Activated CD4-positive, alpha-beta T cell treated with anti-CD3 and anti-CD28 coated beads for 4 hours (primary cell): Measurements from ENCODE around the gene ARSJ.
A peak's percentile ranks its signal among the peaks of the same experiment; 100 is the strongest.

Experiments
- DNase-seq, 2 donors: peaks; one replicate each; pipeline ENCODE4 v3.0.0-alpha.2; 2020

The ARSJ gene

DNA sequence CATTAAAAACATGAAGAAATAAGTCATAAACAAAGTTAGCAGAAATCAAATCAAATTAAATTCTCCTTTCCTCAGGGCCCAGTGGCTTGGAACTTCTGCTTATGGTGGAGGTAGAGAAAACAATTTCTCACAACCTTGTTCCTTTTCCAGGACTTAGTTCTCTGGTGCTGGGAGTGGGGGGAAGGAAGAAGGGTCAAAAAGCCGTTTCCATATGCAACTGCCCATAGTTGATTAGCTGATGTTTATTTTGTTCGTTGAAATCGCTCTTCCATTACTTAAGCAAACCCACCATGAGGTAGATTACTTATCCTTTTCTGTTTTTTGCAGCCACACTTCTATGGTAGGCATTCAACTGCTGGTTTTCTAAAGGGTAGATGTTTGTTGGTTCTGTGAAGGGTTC is 94.2 kb downstream of the ARSJ start:
- DNase-seq = no peak

- no peak for DNase-seq
These were observed 94.8 kb downstream of the ARSJ start for GRCh38 chr4:113884655-113885054.

DNA sequence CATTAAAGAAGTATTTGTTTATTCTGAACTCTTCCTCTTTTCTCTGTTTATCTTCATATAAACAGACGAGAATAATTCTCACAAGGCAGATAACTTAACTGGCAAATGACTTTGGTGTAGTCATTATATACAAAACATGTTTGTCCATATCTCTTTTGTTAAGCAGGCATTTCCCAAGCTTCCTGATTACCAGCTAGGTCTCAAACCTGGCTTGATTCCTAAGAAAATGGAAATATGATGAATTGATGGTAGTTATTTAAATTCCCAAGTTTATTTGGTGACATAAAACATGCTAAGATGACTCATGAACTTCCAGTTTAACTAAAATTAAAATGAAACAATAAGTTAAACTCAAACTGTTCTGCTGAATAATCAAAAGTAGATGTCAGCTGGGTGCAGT is 96.8 kb downstream of the ARSJ start:
- DNase-seq = no peak

- no peak for DNase-seq
These were observed 98.2 kb downstream of the ARSJ start for GRCh38 chr4:113881256-113881655.

DNA sequence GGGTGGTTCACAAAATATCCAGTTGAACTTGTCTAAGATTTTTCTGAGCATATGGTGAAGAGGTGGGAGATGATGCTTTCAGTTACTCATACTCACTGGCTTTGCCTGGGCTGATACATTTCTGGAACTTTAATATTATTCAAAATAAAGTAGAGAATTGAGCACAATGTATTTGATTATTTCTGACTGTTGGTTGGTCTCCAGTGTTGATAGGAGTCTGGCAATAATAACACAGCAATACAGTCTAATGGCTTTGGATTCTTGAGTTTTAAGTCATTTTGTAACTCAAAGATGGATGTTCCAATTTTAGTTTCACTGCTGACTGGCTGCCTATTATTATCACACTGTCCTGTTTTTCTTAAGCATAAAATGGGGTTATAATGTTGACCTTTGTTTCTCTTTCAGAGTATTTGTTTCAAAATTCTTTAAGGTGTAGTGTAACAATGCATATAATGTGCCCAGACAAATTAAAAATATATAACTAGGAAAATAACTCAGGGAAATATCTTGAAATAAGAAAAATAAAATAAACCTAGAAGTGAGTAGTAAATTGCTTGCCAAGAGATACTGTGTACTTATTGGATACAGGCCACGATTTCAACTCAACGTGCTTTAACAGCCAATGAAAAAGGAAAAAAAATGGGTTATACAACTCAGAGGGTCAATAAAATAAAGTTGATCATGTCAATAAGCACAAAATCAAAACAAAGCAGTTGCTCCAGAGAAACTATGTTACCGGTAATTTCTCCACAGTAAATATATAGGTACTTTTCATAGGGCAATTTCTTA is 99.0 kb downstream of the ARSJ start:
- no peak for DNase-seq

DNA sequence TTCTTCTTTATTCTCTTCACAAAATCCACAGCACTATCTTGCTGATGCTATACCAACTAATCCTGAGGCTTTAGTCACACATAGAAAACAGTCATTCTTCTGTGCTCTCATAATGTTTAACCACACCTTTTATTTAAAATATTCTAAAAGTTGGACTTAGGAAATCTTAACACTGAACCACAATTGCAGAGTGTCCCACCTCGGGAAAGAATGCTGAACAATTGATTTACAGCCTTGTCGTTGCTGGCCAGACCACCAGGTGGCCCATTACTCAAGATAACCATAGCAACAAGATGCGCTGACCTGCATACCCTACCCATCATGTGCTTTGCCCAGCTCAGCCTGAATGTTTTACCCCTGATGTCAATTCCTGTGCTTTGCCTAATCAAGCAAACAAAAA is 100.8 kb downstream of the ARSJ start:
- DNase-seq = no peak

GRCh38 chr4:113874480-113874879 is 105.0 kb downstream of the ARSJ start:
- no peak for DNase-seq

- no peak for DNase-seq
These were observed 105.9 kb downstream of the ARSJ start for GRCh38 chr4:113873508-113873907.

GRCh38 chr4:113872426-113873260 is 106.8 kb downstream of the ARSJ start:
- DNase-seq = no peak

GRCh38 chr4:113871080-113871479 is 108.4 kb downstream of the ARSJ start:
- DNase-seq = no peak

- DNase-seq = peak; percentile 37 to 42
These were observed 109.6 kb downstream of the ARSJ start for GRCh38 chr4:113869743-113870375.

GRCh38 chr4:113866611-113867010 is 112.8 kb downstream of the ARSJ start:
- no peak for DNase-seq

GRCh38 chr4:113858924-113859323 is 120.5 kb downstream of the ARSJ start:
- DNase-seq = no peak

- no peak for DNase-seq
These were observed 127.6 kb downstream of the ARSJ start for GRCh38 chr4:113851816-113852215.
